ENCODE results near the gene CCR9.

CCR9 gene

GRCh38 chr3:45939341-45939771 lies 53.0 kb downstream of the CCR9 start:
- DNase-seq = no peak

- DNase-seq = no peak
These were observed 53.8 kb downstream of the CCR9 start for GRCh38 chr3:45940004-45940780.

GRCh38 chr3:45940781-45941365 lies 54.5 kb downstream of the CCR9 start:
- DNase-seq = no peak

- no peak for DNase-seq
These were observed 55.9 kb downstream of the CCR9 start for GRCh38 chr3:45942051-45942825.

GRCh38 chr3:45943207-45943846 lies 57.0 kb downstream of the CCR9 start, which contains the start of gene CXCR6:
TSS of gene CXCR6 (plus strand) at chr3:45943464. CDS start at chr3:45946482, 3,018 bp downstream.
- no peak for DNase-seq

- DNase-seq = no peak
These were observed 58.7 kb downstream of the CCR9 start for GRCh38 chr3:45944830-45945620.

- no peak for DNase-seq
These were observed 60.0 kb downstream of the CCR9 start for GRCh38 chr3:45946307-45946706.

GRCh38 chr3:45946875-45947274 lies 60.5 kb downstream of the CCR9 start:
- no peak for DNase-seq

GRCh38 chr3:45947361-45947760 lies 61.0 kb downstream of the CCR9 start:
- no peak for DNase-seq

- no peak for DNase-seq
These were observed 62.0 kb downstream of the CCR9 start for GRCh38 chr3:45948311-45948781.

GRCh38 chr3:45948881-45949280 lies 62.5 kb downstream of the CCR9 start:
- no peak for DNase-seq

GRCh38 chr3:45949432-45949831 lies 63.1 kb downstream of the CCR9 start:
- no peak for DNase-seq

- DNase-seq = no peak
These were observed 63.8 kb downstream of the CCR9 start for GRCh38 chr3:45950131-45950530.

- DNase-seq = no peak
These were observed 64.6 kb downstream of the CCR9 start for GRCh38 chr3:45950686-45951600.

GRCh38 chr3:45951946-45952345 lies 65.6 kb downstream of the CCR9 start:
- DNase-seq = no peak

GRCh38 chr3:45952456-45952855 lies 66.1 kb downstream of the CCR9 start:
- DNase-seq = no peak

Data from NCI-H226 (cell line).